ENCODE data around the gene SSMEM1.

GRCh38 chr7:130219871-130220270 is 12.2 kb downstream of the SSMEM1 start:
- TF ChIP-seq POLR2A (IDR thresholded peaks at IDR 0.05), result no peak
- TF ChIP-seq, protein P1, sequence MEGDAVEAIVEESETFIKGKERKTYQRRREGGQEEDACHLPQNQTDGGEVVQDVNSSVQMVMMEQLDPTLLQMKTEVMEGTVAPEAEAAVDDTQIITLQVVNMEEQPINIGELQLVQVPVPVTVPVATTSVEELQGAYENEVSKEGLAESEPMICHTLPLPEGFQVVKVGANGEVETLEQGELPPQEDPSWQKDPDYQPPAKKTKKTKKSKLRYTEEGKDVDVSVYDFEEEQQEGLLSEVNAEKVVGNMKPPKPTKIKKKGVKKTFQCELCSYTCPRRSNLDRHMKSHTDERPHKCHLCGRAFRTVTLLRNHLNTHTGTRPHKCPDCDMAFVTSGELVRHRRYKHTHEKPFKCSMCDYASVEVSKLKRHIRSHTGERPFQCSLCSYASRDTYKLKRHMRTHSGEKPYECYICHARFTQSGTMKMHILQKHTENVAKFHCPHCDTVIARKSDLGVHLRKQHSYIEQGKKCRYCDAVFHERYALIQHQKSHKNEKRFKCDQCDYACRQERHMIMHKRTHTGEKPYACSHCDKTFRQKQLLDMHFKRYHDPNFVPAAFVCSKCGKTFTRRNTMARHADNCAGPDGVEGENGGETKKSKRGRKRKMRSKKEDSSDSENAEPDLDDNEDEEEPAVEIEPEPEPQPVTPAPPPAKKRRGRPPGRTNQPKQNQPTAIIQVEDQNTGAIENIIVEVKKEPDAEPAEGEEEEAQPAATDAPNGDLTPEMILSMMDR (IDR thresholded peaks at IDR 0.05), result no peak
- no peak for TF ChIP-seq EP300 (IDR thresholded peaks at IDR 0.05)
